K562 (cell line): ENCODE measurements around the gene WNT11. TPM values are rescaled to one million over a fixed set of nuclear protein-coding genes. Genes with fewer than 3 reads are reported as not detected.

Source experiments
- ATAC-seq: fragments of 200-7000 bp; cut with Tn5 transposase; 3 replicates; pipeline ENCODE4 v1.9.1; 2020; ENCODE audit warnings: moderate library complexity
- BruUV-seq: library from RNA; stranded (reverse); fragments of 400-500 nt; replicated peaks from 2 replicates; lab custom pipeline; 2021; lab: Mats Ljungman, UMichigan
- CTCF ChIA-PET: fragments of 300-600 bp; formaldehyde crosslinking; extraction: SDS; loops from one replicate; lab custom pipeline; 2021; ENCODE audit warnings: low intra/inter-chr PET ratio; lab: Yijun Ruan, JAX
- POLR2A ChIA-PET: fragments of 300-600, 350-650 bp; sonication (Branson Sonifier 250); formaldehyde crosslinking; extraction: SDS; loops from one replicate; lab custom pipeline; 2021; ENCODE audit warnings: antibody characterized with exemption, inconsistent platforms; lab: Yijun Ruan, JAX
- DNase-seq, 4 experiments: peaks; one replicate each; pipeline versions ENCODE4 v3.0.0 to v3.0.0-alpha.2; 2011 to 2018; ENCODE audit warnings: low spot score in 3 of 4, mixed read lengths in 3 of 4; ENCODE audit errors: extremely low read depth in 1 of 4
- FAIRE-seq: peaks from 2 replicates; lab custom pipeline; 2011; peaks lifted over from hg19 to GRCh38; lab: Jason Lieb, UNC
- H2AFZ ChIP-seq: 2 replicates; pipeline ENCODE4 v1.6.0; 2011; ENCODE audit warnings: low read depth, low read length, control low read depth, inconsistent platforms
- H3K27ac ChIP-seq: fragments of 200-600 bp; 3 replicates; pipeline ENCODE4 v1.8.0; 2011; ENCODE audit warnings: low read depth, mild to moderate bottlenecking, control low read depth, inconsistent platforms, low read length, moderate library complexity, mixed read lengths; ENCODE audit errors: extremely low read depth
- H3K27me3 ChIP-seq, 2 experiments: fragments of 300-600 bp in 1 of 2; 2 replicates in 1 of 2; 3 replicates in 1 of 2; pipeline versions ENCODE4 v1.6.0 to v1.8.0; 2011; ENCODE audit warnings: inconsistent platforms in 2 of 2, low read length in 2 of 2, mild to moderate bottlenecking in 1 of 2, mixed read lengths in 1 of 2, moderate library complexity in 1 of 2; ENCODE audit not compliant: control insufficient read depth in 2 of 2, insufficient read depth in 2 of 2
- H3K36me3 ChIP-seq: fragments of 300-600 bp; 3 replicates; pipeline ENCODE4 v1.8.0; 2011; ENCODE audit warnings: mild to moderate bottlenecking, low read length, inconsistent platforms; ENCODE audit not compliant: control insufficient read depth, insufficient read depth
- H3K4me1 ChIP-seq, 2 experiments: fragments of 200-600 bp in 1 of 2; replicated peaks in 1 of 2; 2 replicates in 1 of 2; 3 replicates in 1 of 2; pipeline versions ENCODE4 v1.5.1 to v1.8.0; 2011; ENCODE audit warnings: inconsistent platforms in 2 of 2, low read length in 2 of 2, mild to moderate bottlenecking in 1 of 2, mixed read lengths in 1 of 2, moderate library complexity in 1 of 2; ENCODE audit not compliant: control insufficient read depth in 2 of 2, insufficient read depth in 2 of 2
- H3K4me2 ChIP-seq: 2 replicates; pipeline ENCODE4 v1.6.1; 2011; ENCODE audit warnings: low read length, control low read depth, inconsistent platforms, mixed read lengths; ENCODE audit not compliant: insufficient read depth
- H3K4me3 ChIP-seq: fragments of 200-600 bp; sonication (generic), shearing (Covaris generic); 2 replicates; pipeline ENCODE4 v1.5.1; 2016; ENCODE audit warnings: control low read depth, inconsistent platforms
- H3K79me2 ChIP-seq: fragments of 200-600 bp; 3 replicates; pipeline ENCODE4 v1.8.0; 2011; ENCODE audit warnings: low read length, inconsistent platforms; ENCODE audit not compliant: control insufficient read depth, insufficient read depth
- H3K9ac ChIP-seq, 2 experiments: 2 replicates each; pipeline versions ENCODE4 v1.6.0 to v1.6.1; 2011; ENCODE audit warnings: low read depth in 2 of 2, low read length in 2 of 2, control low read depth in 1 of 2, inconsistent platforms in 1 of 2, mild to moderate bottlenecking in 1 of 2, mixed read lengths in 1 of 2; ENCODE audit not compliant: insufficient read depth in 1 of 2
- H3K9me1 ChIP-seq: one replicate; pipeline ENCODE4 v1.6.0; 2011; ENCODE audit warnings: inconsistent platforms, mild to moderate bottlenecking, low read length, moderate library complexity; ENCODE audit not compliant: control insufficient read depth, insufficient read depth
- H3K9me3 ChIP-seq: replicated peaks from 2 replicates; pipeline ENCODE4 v1.5.1; 2011; ENCODE audit warnings: low read depth, low read length, inconsistent platforms; ENCODE audit not compliant: control insufficient read depth, insufficient read depth
- H4K20me1 ChIP-seq: replicated peaks from 2 replicates; pipeline ENCODE4 v1.6.1; 2011; ENCODE audit warnings: low read length, inconsistent platforms, mixed read lengths; ENCODE audit not compliant: control insufficient read depth, insufficient read depth
- ATF6 ChIP-seq: sonication (generic); formaldehyde crosslinking; IDR thresholded peaks from 2 replicates; pipeline ENCODE4 v1.4.0; 2020; ENCODE audit warnings: mild to moderate bottlenecking, missing genetic modification reagents
- NFE2L1 ChIP-seq: fragments of 450-650 bp; IDR thresholded peaks from 2 replicates; pipeline ENCODE4 v1.6.1; 2016; ENCODE audit warnings: missing genetic modification characterization, low read depth, mild to moderate bottlenecking, missing compliant biosample characterization, moderate library complexity, borderline replicate concordance
- POLR2AphosphoS5 ChIP-seq: IDR thresholded peaks from 2 replicates; pipeline ENCODE4 v1.6.1; 2011; ENCODE audit warnings: mild to moderate bottlenecking, low read depth, low read length, moderate library complexity; ENCODE audit not compliant: control insufficient read depth, insufficient read depth
- POLR2H ChIP-seq: IDR thresholded peaks from 2 replicates; pipeline ENCODE4 v1.6.1; 2016; ENCODE audit warnings: missing genetic modification characterization, low read depth, mild to moderate bottlenecking, control low read depth, missing compliant biosample characterization, moderate library complexity
- WGBS: fragments of 100-300 bp; shearing (Covaris generic); methylation state at CpG from one replicate; pipeline ENCODE4 v1.1.6; 2016; ENCODE audit warnings: low coverage, mixed read lengths; ENCODE audit not compliant: insufficient coverage; ENCODE audit errors: missing lambda C conversion rate; 5-methylcytosine and 5-hydroxymethylcytosine counted together
- in situ Hi-C: fragments of 300-500 bp; cut with MboI; formaldehyde crosslinking; loops from 4 replicates; pipeline ENCODE4 v1.15.0; 2018; ENCODE audit warnings: inconsistent platforms, mixed read lengths
- intact Hi-C: fragments of 100-400 bp; cut with micrococcal nuclease; formaldehyde crosslinking; loops from 2 replicates; pipeline ENCODE4 v1.14.2; 2022
- polyA plus RNA-seq, 8 experiments: library from polyadenylated mRNA; depleted of rRNA in 4 of 8; stranded (reverse) in 5 of 8; unstranded in 3 of 8; fragments of >200 nt; fragmentation: Nextera tagmentation in 2 of 8; fragmentation: Illumina TruSeq in 1 of 8; extraction: Ambion mirVana in 2 of 8; extraction: Trizol in 1 of 8; gene quantifications; 2 replicates each; pipeline versions ENCODE4 v1.2.1 to v1.2.3, GENCODE V29; 2011 to 2014; ENCODE audit warnings: inconsistent platforms in 1 of 8, missing spikeins in 1 of 8
- total RNA-seq, 7 experiments: library from RNA; depleted of rRNA in 6 of 7; stranded (reverse); fragments of >200 nt in 6 of 7; fragmentation: Illumina TruSeq in 2 of 7; extraction: Trizol in 2 of 7; gene quantifications; 2 replicates each; pipeline versions ENCODE4 v1.2.1 to v1.2.3, GENCODE V29; 2011 to 2021; ENCODE audit warnings: low replicate concordance in 1 of 7

WNT11 gene
- total and polyA plus RNA-seq, 9 of the 15 experiments (the other 6 are each of a cell fraction or from before 2014, with no cell fraction given) = 0.03 to 0.20 (median 0.09) TPM; not detected in 4

- no peak overlapping the region for H2AFZ ChIP-seq
- POLR2A ChIA-PET = interaction anchor here (1.4 to 1.6 kb wide), 2 partner anchors 10 kb away, joined by 5 to 9 read pairs; no protein-coding TSS in a partner anchor
- peaks cover 8 to 29% of the 10 kb centered on the region in 2 experiments; a peak in 4 of 5 replicates for H3K4me1 ChIP-seq
- no peaks in the 10 kb centered on the region for H3K9me1 ChIP-seq
- CTCF ChIA-PET = no interaction called here
- DNase-seq (no peak), ATAC-seq (no peak), FAIRE-seq (no peak)
- no peak for TF ChIP-seq ATF6
- no peak for TF ChIP-seq NFE2L1 (tag)
- TF ChIP-seq POLR2H = no peak
- TF ChIP-seq POLR2AphosphoS5 = no peak
- H3K9me3 ChIP-seq = no peaks in the 10 kb centered on the region
- no peaks in the 10 kb centered on the region for H3K36me3 ChIP-seq
- H4K20me1 ChIP-seq = no peaks in the 10 kb centered on the region
- no TSS peak for BruUV-seq
- no peak overlapping the region for H3K27ac ChIP-seq
- H3K27me3 ChIP-seq = peaks cover 3 to 36% of the 10 kb centered on the region in 2 experiments; a peak in 2 of 5 replicates
- H3K4me2 ChIP-seq = no peak overlapping the region
- in situ Hi-C loops = no loop called here
- intact Hi-C loops = loop anchor here (10.0 kb wide), 1 partner anchor 484 kb away; no protein-coding TSS in a partner anchor
- H3K4me3 ChIP-seq = no peak overlapping the region
- no peaks in the 10 kb centered on the region for H3K79me2 ChIP-seq
- 29% methylated on average over 10 of the region's 10 CpGs for WGBS
- no peak overlapping the region; a peak in 1 of 4 replicates for H3K9ac ChIP-seq
Measured at GRCh38 chr11:76201056-76201455, 5.2 kb downstream of the WNT11 start.
